SK-N-MC (cell line): ENCODE measurements around the gene JAZF1.

Experiments used
- DNase-seq: peaks from one replicate; pipeline ENCODE4 v3.0.0-alpha.2; 2011; ENCODE audit warnings: low read depth, low spot score
- H3K27ac ChIP-seq: fragments of 200-600 bp; sonication (generic); 2 replicates; pipeline ENCODE4 v1.5.1; 2016; ENCODE audit warnings: mixed run types
- H3K36me3 ChIP-seq: fragments of 200-600 bp; sonication (generic); 2 replicates; pipeline ENCODE4 v1.6.1; 2017; ENCODE audit warnings: antibody characterized with exemption, low read length, mixed read lengths; ENCODE audit not compliant: insufficient read depth
- H3K4me3 ChIP-seq: fragments of 200-600 bp; sonication (generic); 2 replicates; pipeline ENCODE4 v1.5.1; 2016
- H3K9ac ChIP-seq: fragments of 200-600 bp; sonication (generic); 2 replicates; pipeline ENCODE4 v1.8.0; 2017; ENCODE audit warnings: mixed run types, mixed read lengths; ENCODE audit not compliant: insufficient read length
- H3K9me3 ChIP-seq: fragments of 200-600 bp; sonication (generic); 2 replicates; pipeline ENCODE4 v1.6.1; 2017; ENCODE audit warnings: low read depth, mild to moderate bottlenecking, antibody characterized with exemption, low read length, moderate library complexity, mixed read lengths
- EZH2 ChIP-seq: fragments of 200-600 bp; sonication (generic); IDR thresholded peaks from one replicate; pipeline ENCODE4 v1.6.1; 2017; ENCODE audit warnings: antibody characterized with exemption
- FOXP2 ChIP-seq: optimal IDR thresholded peaks from 2 replicates; pipeline ENCODE3; 2011; ENCODE audit warnings: mild to moderate bottlenecking, moderate library complexity; ENCODE audit not compliant: insufficient read depth; ENCODE audit errors: extremely low read length, control extremely low read depth
- POLR2AphosphoS5 ChIP-seq: IDR thresholded peaks from 2 replicates; pipeline ENCODE4 v1.6.1; 2012; ENCODE audit warnings: mild to moderate bottlenecking, low read depth, low read length, borderline replicate concordance

The JAZF1 gene

GRCh38 chr7:28217143-28217542, 36.5 kb upstream of the JAZF1 start:
- H3K27ac ChIP-seq: no peak overlapping the region
- TF ChIP-seq FOXP2: no peak
- no peak for TF ChIP-seq POLR2AphosphoS5
- no peak for TF ChIP-seq EZH2
- H3K9ac ChIP-seq: no peak overlapping the region
- H3K4me3 ChIP-seq: no peak overlapping the region
- DNase-seq: no peak
- no peaks in the 10 kb centered on the region for H3K36me3 ChIP-seq
- H3K9me3 ChIP-seq: no peaks in the 10 kb centered on the region

GRCh38 chr7:28211006-28211405, 30.4 kb upstream of the JAZF1 start:
- TF ChIP-seq EZH2: no peak
- TF ChIP-seq FOXP2: no peak
- TF ChIP-seq POLR2AphosphoS5: no peak
- no peaks in the 10 kb centered on the region for H3K9me3 ChIP-seq

GRCh38 chr7:28208506-28208905, 27.9 kb upstream of the JAZF1 start:
- Histone ChIP-seq H3K9ac (no peak overlapping the region), H3K9me3 (no peaks in the 10 kb centered on the region), H3K36me3 (no peaks in the 10 kb centered on the region), H3K4me3 (no peak overlapping the region), H3K27ac (no peak overlapping the region)
- no peak for DNase-seq
- TF ChIP-seq FOXP2 (no peak), EZH2 (no peak), POLR2AphosphoS5 (no peak)

More at GRCh38 chr7:28211006-28211405, 30.4 kb upstream of the JAZF1 start:
- H3K36me3 ChIP-seq: no peaks in the 10 kb centered on the region
- no peak overlapping the region for H3K4me3 ChIP-seq
- no peak for DNase-seq
- H3K9ac ChIP-seq: no peak overlapping the region
- H3K27ac ChIP-seq: no peak overlapping the region

GRCh38 chr7:28207486-28208158, 27.0 kb upstream of the JAZF1 start:
- Histone ChIP-seq H3K27ac (no peak overlapping the region), H3K9ac (no peak overlapping the region), H3K36me3 (no peaks in the 10 kb centered on the region), H3K9me3 (no peaks in the 10 kb centered on the region), H3K4me3 (no peak overlapping the region)
- TF ChIP-seq FOXP2: no peak
- TF ChIP-seq EZH2: no peak
- no peak for TF ChIP-seq POLR2AphosphoS5
- no peak for DNase-seq

- DNase-seq: no peak
- no peaks in the 10 kb centered on the region for H3K9me3 ChIP-seq
- TF ChIP-seq POLR2AphosphoS5 (no peak), EZH2 (no peak), FOXP2 (no peak)
These were observed 24.9 kb upstream of the JAZF1 start for GRCh38 chr7:28205506-28205905.

GRCh38 chr7:28203508-28204240, 23.1 kb upstream of the JAZF1 start:
- TF ChIP-seq POLR2AphosphoS5: no peak
- no peak for TF ChIP-seq EZH2
- TF ChIP-seq FOXP2: no peak
- no peak overlapping the region for H3K4me3 ChIP-seq
- peak overlapping the region; percentile 20; the same call in 1 of the 2 replicates for H3K27ac ChIP-seq
- H3K9me3 ChIP-seq: no peaks in the 10 kb centered on the region
- DNase-seq: no peak
- H3K36me3 ChIP-seq: no peaks in the 10 kb centered on the region
- no peak overlapping the region for H3K9ac ChIP-seq

More at GRCh38 chr7:28205506-28205905, 24.9 kb upstream of the JAZF1 start:
- Histone ChIP-seq H3K36me3 (no peaks in the 10 kb centered on the region), H3K9ac (no peak overlapping the region), H3K4me3 (no peak overlapping the region), H3K27ac (no peak overlapping the region)

- Histone ChIP-seq H3K9me3 (no peaks in the 10 kb centered on the region), H3K4me3 (no peak overlapping the region), H3K9ac (no peak overlapping the region), H3K27ac (no peak overlapping the region), H3K36me3 (no peaks in the 10 kb centered on the region)
- TF ChIP-seq FOXP2 (no peak), POLR2AphosphoS5 (no peak), EZH2 (no peak)
- DNase-seq: no peak
These were observed 21.6 kb upstream of the JAZF1 start for GRCh38 chr7:28202222-28202621.

- Histone ChIP-seq H3K9me3 (no peaks in the 10 kb centered on the region), H3K27ac (no peak overlapping the region), H3K9ac (no peak overlapping the region), H3K4me3 (no peak overlapping the region), H3K36me3 (no peaks in the 10 kb centered on the region)
- no peak for DNase-seq
- TF ChIP-seq POLR2AphosphoS5: no peak
- no peak for TF ChIP-seq EZH2
- TF ChIP-seq FOXP2: no peak
These were observed 20.5 kb upstream of the JAZF1 start for GRCh38 chr7:28201131-28201530.
